GM19043 (cell line): ENCODE data around the gene SRBD1.

Source experiments
- ATAC-seq: cut with Tn5 transposase; IDR thresholded peaks from one replicate; pipeline ENCODE4 v1.9.1; 2021; ENCODE audit warnings: low read depth; ENCODE audit not compliant: unreplicated experiment

SRBD1 gene

DNA sequence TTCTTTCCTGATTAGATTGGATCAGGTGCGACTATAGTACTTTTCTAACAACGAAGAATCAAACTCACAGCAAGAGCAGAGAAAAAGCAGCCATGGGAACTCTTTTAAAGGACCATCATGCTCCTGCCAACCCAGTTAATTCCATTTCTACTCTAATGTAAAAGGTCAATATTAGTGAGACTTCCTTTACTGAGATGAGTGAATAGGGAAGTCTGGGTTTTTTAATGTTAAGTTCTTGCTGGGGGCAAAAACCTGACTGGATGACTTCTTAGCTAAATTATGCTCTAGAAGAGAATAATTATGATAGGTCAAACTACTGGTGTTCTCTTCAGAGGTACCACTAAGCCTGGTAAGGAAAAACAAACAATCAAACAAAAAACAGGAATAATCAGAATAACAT lies 8.4 kb downstream of the SRBD1 start:
- no peak for ATAC-seq

DNA sequence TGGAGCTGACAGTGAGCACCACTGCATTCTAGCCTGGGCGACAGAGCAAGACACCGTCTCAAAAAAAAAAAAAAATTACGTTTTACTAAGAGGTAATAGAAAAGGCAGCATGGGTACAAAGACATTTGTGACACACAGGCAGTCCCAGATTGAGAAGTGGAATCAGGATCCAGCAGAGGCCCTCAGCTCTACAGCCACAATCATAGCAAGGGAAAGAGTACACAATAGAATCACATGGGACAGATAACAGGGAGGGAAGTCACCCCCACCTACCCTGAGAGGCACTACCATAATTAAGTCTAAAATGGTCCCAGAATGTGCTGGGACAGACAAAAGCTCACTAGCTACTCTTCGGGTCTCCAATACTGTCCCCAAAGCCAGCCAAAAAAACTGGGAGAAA lies 12.5 kb downstream of the SRBD1 start:
- no peak for ATAC-seq

DNA sequence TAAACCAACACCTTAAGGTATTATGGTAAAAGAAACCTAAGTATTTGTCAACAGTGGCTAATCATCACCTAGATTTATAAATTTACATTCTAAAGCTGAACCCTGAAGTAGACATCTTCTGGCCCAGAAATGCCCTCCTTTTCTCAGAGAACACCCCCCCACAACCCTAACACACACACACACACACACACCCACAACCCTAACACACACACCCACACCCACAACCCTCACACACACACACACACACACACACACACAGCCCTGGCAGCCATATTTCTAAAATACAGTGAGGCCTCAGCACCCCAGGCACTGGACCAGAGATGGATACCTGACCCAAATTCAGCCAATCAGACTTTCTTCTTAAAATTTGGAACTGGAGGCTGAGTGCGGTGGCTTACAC lies 14.3 kb downstream of the SRBD1 start:
- no peak for ATAC-seq

DNA sequence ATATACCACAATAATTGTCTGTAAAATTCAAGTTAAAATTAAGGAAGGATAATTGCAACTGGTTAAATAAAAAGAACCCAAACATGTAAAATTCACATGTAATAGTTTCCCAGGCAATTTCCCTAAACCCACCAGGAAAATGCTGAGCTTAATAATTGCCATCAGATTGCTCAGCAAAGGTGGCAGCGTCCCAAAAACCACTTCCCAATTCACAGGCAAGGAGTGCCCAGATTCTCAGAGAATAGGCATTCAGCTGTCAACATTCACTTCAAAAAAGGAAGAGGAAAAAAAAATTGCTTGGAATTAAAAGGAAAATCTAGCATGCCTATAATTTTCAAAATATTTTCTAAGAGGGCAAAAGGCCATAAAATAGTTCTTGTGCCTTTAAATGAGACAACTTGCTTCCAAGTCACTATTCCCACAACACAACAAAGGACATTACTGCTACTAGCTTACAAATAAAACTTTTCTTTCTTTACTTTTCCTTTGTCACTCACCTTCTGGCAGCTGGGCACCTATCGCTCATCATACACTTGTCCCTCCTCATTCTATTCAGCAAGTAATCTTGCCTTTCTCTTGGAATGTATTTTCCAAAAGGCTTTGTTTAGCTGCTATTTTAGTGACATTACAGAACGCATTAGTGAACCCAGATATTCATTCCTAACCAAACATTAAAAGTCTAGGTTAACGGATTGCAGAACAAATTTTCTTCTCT lies 15.2 kb downstream of the SRBD1 start:
- ATAC-seq: no peak

DNA sequence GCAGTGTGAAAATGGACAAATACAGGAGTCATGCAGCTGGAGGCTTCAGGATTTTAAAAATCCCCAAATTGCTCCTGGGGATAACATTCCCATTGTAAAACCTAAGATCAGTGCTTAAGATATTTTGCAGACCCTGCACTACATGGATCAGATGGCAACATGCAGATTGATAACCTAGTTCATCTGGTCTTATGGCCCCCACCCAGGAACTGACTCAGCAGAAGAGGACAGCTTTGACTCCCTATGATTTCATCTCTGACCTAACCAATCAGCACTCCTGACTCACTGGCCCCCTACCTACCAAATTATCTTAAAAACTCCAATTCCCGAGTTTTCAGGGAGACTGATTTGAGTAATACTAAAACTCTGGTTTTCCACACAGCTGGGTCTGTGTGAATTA lies 20.0 kb downstream of the SRBD1 start:
- ATAC-seq: no peak

DNA sequence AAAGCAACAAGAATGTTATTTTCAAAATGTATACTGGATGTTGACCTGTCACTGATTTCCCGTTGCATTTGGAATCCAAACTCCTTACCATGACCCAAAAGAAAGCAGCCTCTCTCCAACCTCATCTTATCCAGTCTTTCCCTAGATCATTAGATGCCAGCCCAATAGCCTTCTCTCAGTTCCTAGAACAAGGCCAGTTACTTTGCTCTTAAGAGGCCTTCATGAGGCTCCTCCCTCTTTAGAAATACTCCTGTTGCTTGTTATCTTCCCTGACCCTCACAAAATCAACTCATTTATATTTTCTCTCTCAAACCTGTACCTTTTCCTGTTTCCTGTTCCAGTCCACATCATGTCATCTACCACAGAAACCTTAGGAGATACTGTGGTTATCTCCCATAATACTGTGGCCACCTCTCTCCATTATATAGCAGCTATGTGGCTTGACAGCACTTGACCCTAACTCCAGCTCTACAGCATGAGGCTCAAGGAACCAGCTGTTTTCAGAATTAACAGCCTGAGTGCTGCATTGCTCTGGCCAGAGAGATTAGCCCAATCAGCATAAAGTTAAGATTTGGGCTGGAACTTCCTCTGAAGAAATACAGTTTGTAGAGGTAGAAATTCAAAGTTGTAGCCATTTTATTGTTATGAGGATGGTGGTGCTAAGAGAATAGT lies 22.8 kb downstream of the SRBD1 start:
- ATAC-seq: no peak

DNA sequence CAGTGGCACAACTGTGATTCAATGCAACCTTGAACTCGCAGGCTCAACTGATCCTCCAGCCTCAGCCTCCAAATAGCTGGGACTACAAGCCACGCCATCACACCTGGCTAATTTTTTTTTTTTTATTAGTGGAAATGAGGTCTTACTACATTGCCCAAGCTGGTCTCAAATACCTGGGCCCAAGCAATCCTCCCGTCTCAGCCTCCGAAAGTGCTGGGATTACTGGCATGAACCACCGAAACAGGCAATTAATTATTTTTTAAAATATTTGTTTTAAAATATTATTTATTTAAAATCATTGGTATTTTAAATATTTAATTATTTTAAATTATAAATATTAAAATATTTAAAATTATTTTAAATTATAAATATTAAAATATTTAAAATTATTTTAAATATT lies 24.5 kb downstream of the SRBD1 start:
- ATAC-seq: no peak

DNA sequence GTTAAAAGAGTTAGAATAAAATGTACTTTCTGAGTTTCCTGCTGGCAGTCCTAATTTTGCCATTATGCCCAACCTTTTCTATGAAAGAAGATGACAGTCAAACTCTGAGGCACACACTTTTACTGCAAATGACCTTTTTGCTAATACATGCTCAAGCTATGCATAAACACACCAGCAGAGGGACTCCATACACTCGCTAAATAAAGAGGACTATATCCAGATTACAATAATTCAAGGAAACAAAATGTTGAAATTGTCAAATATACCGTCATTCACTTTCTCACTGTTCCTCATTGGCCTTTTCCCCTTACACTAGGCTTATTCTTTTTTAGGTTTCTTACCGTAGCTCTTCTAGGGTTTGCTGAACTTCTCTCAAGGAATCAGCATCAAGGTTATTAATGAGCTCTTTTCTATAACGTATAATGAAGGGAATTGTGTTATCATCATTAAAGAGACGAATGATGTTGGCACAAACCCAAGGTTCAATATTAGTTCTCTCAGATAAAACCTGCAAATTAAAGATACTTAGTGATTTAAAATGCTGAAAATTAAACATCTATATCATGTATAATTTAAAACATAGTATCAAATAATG lies 25.7 kb downstream of the SRBD1 start:
- no peak for ATAC-seq

DNA sequence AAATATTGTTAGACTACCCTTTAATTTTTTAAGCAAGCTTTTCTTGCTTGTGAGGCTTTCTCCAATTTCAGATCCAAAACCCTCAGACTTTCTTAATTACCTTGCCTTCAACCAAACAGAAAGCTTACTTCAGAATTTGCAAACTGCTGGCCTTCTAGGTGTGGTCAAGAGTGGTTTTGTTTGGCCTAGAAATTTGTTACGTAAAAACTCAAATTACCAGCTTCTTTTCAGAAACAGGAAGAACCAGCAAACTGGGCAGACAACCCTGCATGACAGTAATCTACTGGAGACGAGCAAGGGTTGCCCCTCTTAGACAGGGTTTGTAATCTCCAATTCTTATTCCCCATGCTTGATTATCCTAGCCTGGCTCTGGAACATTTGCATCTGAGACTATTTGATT lies 27.1 kb downstream of the SRBD1 start:
- no peak for ATAC-seq

DNA sequence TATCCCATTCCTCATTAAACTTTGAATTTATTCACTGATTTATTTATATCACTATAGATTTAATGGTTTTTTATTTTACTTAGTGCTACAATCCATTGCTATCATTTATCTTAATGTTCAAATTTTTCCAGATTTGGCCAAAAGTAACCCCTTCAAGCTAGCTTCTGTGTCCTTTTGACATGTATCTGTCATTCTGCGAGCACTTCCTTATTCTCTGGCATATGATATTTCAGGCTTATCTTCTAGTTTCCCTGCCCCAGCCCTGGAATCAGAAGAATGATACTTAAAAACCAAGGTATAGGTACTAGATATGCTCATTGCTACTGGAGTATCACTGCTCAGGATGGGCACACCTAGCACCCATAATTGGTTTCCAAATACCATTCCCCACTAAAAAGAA lies 28.5 kb downstream of the SRBD1 start:
- no peak for ATAC-seq

DNA sequence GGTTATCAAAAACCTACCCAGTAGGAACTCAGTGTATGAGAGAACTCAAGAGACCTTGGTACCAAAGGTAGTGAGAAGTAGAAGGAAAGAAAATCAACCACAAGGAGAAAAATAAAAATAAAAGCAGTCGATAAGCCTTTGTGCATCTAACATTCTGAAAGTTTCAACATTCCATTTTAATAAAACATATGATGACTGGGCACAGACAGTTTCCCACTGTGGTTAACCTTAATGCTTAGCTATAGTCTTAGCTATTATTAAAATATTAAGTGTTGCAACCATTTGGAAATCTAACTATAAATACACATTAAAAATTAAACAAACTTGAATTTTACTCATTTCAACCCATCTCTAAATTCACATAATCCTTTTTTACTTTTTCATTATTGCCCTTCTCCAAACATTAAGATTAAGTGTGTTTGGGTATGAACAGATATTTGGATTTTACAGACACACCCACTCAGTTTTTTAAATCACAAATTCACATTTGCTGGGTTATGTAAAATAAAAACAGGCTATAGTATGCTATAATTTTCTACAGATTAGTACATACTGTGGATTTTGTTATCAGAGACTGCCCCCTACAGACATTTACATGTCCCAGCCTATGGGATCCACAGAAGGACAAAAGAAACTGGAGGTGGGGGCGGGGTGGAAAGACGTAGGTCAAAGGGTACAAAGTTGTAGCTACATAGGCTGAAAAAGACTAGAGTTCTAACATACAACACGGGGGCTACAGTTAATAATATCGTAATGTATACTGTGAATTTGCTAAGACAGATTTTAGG lies 32.8 kb downstream of the SRBD1 start:
- no peak for ATAC-seq

DNA sequence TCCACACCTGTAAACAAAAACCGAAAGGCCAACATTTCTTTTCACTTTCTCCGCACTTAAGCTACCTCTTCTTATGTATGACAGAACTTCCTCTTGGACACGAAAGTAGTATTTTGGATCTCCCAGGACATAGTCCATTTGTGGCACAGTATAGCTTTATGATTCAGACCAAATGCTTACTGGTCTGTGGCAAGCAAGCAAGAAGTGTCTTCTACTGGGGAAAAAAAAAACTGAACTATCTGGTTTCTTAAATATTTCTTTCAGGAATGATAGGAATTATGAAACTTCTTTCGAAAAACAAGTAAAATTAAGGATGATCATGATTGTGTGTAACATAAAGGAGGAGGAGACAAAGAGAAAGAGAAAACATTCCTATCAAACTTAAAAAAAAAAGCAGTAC lies 33.6 kb downstream of the SRBD1 start:
- no peak for ATAC-seq

DNA sequence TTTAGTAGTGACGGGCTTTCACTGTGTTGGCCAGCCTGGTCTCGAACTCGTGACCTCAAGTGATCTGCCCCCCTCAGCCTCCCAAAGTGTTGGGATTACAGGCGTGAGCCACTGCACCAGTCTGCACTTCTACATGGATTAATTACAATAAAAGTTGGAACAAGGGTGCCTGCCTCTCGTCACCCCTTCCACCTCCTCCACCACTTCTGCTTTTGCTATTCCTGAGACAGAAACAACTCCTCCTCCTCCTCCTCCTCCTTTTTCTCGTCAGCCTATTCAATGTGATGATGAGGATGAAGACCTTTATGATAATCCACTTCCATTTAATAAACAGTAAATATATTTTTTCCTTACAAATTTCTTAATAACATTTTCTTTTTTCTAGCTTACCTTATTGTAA lies 35.2 kb downstream of the SRBD1 start:
- ATAC-seq: no peak

DNA sequence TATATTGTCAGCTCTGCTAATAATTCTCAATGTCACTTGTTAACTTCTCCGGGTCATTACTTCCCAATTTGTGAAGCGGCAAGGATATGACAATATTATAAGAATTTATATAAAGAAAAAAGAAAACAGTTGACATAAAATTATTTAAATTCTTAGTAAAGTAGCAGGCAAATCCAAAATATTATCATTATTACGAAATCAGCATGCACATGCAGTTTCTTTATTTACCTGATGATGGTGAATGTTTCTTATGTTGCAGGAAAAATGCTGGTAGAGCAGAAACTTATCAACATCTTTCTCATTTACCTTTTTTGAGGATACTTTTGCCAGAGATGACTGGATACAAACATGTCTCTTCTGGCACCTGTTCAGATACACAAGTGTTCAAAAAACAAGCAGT lies 38.1 kb downstream of the SRBD1 start:
- no peak for ATAC-seq

DNA sequence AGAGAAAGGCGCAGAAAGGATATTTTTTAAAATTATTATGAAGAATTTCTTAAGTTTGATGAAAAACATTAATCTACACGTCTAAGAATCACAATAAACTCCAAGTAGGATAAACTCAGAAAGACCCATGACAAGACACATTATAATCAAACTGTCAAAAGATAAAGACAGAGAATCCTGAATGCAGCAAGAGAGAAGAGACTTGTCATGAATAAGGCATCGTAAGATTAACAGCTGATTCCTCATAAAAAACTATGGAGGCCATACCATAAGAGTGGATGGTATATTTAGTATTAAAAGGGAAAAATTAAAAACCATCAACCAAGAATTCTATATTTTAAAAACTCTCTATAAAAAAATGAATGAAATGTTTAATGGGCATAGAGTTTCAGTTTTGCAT lies 39.1 kb downstream of the SRBD1 start:
- ATAC-seq: no peak

DNA sequence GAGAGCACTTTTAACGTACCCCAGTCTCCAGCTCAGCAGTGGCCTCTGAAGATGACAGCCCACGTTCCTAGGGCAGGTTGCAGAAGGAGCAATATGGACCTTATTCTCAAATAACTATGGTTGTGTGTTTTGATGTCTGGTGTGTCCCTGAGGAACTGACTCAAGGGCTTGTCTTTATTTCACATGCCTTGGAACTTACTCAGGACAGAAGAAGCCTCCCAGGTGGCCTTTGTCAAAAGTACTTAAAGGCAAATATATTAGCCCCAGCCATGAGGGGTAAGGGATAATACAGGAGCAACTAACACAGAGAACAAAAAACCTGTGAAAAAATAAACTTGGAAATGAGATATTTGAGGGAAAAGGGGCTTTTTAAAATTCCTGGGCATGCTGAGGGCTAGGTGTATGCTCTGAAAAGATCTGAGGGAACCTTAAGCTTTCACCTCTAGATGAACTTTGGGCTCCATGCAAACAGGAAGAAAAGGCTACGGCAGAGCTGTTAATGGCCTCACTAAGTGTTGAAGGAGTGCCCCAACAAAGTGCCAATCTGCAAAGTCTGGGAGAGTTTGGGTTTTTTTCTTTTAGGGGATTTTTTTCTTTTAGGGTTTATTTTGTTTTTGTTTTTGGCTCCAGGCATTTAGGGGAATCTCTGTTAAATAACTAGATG lies 40.3 kb downstream of the SRBD1 start:
- ATAC-seq: no peak

DNA sequence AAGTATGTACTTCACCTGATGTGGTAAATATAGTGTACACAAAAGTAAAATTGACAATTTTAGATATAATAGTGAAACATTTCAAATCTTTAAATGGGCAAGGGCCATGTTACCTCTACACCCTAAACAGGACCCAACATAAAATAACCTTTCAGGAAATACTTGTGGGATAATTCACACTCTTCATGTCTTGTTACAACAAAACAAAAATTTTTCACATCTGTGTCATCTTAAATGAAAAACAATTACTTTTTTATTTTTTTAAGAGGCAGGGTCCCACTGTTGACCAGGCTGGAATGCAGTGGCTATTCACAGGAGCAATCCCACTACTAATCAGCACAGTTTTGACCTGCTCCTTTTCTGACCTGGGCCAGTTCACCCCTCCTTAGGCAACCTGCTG lies 42.1 kb downstream of the SRBD1 start:
- no peak for ATAC-seq

DNA sequence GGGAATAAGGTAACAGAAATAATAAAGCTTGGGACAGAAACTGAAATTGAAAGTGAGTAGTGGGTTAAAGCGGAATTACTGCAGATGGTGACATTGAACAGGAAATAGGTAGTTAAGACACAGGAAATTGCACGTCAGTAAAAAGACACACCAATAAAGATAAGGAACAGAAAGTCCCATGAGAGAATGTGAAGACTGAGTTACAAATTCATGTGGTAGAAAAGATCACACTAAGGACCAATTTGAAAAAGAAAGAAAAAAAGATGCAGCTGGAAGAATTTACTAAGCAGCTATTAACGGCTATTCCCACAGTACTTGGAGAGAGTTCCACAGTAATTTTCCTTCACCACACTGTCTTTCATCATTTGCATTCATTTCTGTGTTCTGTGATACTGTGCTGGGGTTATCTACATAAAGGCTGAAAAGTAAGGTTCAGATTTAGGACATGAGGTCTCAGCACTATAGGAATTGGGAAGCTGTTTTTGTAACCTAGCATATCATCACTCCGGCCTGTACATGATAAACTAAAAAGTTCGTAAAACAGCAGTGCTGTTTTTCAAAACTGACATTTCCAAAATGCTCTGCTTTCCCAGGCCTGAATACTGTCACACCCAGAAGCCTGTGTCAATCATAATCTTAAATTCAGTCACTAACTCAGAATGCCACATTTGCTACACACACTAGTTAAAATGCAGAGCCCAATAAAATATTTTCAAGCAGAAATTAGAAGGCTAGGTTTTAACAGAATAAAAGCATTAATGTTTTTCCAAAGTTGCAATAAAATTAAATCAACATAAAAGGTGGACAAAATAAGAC lies 42.9 kb downstream of the SRBD1 start:
- peak; percentile 93 for ATAC-seq

DNA sequence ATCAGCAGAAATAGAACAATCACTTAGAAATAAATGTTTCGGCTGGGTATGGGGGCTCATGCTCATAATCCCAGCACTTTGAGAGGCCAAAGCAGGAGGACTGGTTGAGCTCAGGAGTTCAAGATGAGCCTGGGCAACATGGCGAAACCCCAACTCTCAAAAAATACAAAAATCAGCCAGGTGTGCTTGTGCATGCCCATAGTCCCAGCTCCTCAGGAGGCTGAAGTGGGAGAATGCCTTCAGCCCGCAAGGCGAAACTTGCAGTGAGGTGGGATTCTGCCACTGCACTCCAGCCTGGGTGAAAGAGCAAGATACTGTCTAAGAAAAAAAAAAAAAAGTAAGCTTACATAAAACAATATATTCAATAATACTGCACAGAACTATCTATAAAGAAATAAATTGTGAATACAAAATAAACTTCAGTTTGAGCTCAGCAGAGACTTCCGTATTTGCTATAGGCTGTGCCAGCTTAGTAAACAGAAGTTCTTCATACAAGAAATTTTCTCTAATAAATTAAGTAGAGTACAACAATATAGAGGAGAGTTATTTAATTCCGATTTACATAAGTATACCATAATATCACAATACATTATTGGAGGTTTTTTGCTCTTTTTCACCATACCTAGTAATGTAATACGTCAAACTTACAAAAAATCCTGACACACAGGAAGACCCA lies 43.6 kb downstream of the SRBD1 start:
- ATAC-seq: no peak
